ENCODE measurements around the gene TMEM95. TPM values are rescaled to one million over a fixed set of nuclear protein-coding genes. Genes with fewer than 3 reads are reported as not detected.
"Not testable (repeated sequence)": the region's sequence is repeated elsewhere in the genome, so short reads cannot be mapped to it uniquely, and the experiment has no call there.

TMEM95 gene
- total RNA-seq, 2 donors from 2014 or later = not detected

- DNase-seq (no peak), ATAC-seq (no peak)
- intact Hi-C loops (cut with DNase I, micrococcal nuclease) = no loop called here
These were observed 33.5 kb upstream of the TMEM95 start for GRCh38 chr17:7321466-7321865.

- DNase-seq (no peak), ATAC-seq (no peak)
- intact Hi-C loops (cut with DNase I, micrococcal nuclease) = no loop called here
These were observed 32.3 kb upstream of the TMEM95 start for GRCh38 chr17:7322520-7323194.

- intact Hi-C loops (cut with DNase I, micrococcal nuclease) = no loop called here
- peak in 1 of 2 donors; percentile 71 for DNase-seq
- peak; percentile 43 for ATAC-seq
These were observed 31.1 kb upstream of the TMEM95 start for GRCh38 chr17:7323731-7324437.

- DNase-seq (no peak), ATAC-seq (no peak)
- intact Hi-C loops (cut with DNase I, micrococcal nuclease) = no loop called here
These were observed 30.5 kb upstream of the TMEM95 start for GRCh38 chr17:7324438-7324779.

GRCh38 chr17:7325031-7325528 is 29.9 kb upstream of the TMEM95 start:
- intact Hi-C loops (cut with DNase I, micrococcal nuclease) = no loop called here
- DNase-seq (no peak), ATAC-seq (no peak)

GRCh38 chr17:7326186-7326585 is 28.8 kb upstream of the TMEM95 start:
- intact Hi-C loops (cut with DNase I, micrococcal nuclease) = no loop called here
- no peak for ATAC-seq

GRCh38 chr17:7327056-7327455 is 27.9 kb upstream of the TMEM95 start:
- ATAC-seq (no peak), DNase-seq (no peak)
- intact Hi-C loops (cut with DNase I, micrococcal nuclease) = no loop called here

More at GRCh38 chr17:7326186-7326585, 28.8 kb upstream of the TMEM95 start:
- no peak for DNase-seq

- no peak for DNase-seq
- intact Hi-C loops (cut with DNase I, micrococcal nuclease) = no loop called here
- ATAC-seq = no peak
These were observed 27.5 kb upstream of the TMEM95 start for GRCh38 chr17:7327501-7327900.

- DNase-seq (no peak), ATAC-seq (no peak)
- intact Hi-C loops (cut with DNase I, micrococcal nuclease) = no loop called here
These were observed 26.9 kb upstream of the TMEM95 start for GRCh38 chr17:7328009-7328408.

- intact Hi-C loops (cut with DNase I, micrococcal nuclease) = no loop called here
- ATAC-seq (peak; percentile 37), DNase-seq (no peak)
These were observed 26.0 kb upstream of the TMEM95 start, which contains the start of gene NEURL4 for GRCh38 chr17:7328840-7329373. Gene NEURL4 (minus strand): TSS chr17:7329335. CDS start chr17:7329312, 23 bp downstream.

GRCh38 chr17:7329374-7329996 is 25.5 kb upstream of the TMEM95 start:
- ATAC-seq = peak; percentile 85
- intact Hi-C loops (cut with DNase I, micrococcal nuclease) = no loop called here
- peak; percentile 98 to 100 for DNase-seq

- ATAC-seq (peak; percentile 63), DNase-seq (peak; percentile 79 to 86)
- intact Hi-C loops (cut with DNase I, micrococcal nuclease) = no loop called here
These were observed 24.8 kb upstream of the TMEM95 start for GRCh38 chr17:7329997-7330637.

GRCh38 chr17:7330638-7331015 is 24.3 kb upstream of the TMEM95 start:
- ATAC-seq (no peak), DNase-seq (no peak)
- intact Hi-C loops (cut with DNase I, micrococcal nuclease) = no loop called here

- DNase-seq (no peak), ATAC-seq (no peak)
- intact Hi-C loops (cut with DNase I, micrococcal nuclease) = no loop called here
These were observed 22.8 kb upstream of the TMEM95 start for GRCh38 chr17:7332111-7332510.

- intact Hi-C loops (cut with DNase I, micrococcal nuclease); DNase-seq; ATAC-seq: not testable (repeated sequence)
These were observed 22.3 kb upstream of the TMEM95 start for GRCh38 chr17:7332600-7333069.

- no peak for DNase-seq
- intact Hi-C loops (cut with DNase I, micrococcal nuclease) = no loop called here
- no peak for ATAC-seq
These were observed 19.9 kb upstream of the TMEM95 start for GRCh38 chr17:7334938-7335538.

- intact Hi-C loops (cut with DNase I, micrococcal nuclease); ATAC-seq; DNase-seq: not testable (repeated sequence)
These were observed 19.2 kb upstream of the TMEM95 start for GRCh38 chr17:7335765-7336164.

Data from left colon (tissue), 2 donors.